Sigmoid colon (tissue), 7 donors: ENCODE measurements around the gene CARD14. TPM values are rescaled to one million over a fixed set of nuclear protein-coding genes. Genes with fewer than 3 reads are reported as not detected.

ENCODE experiments used
- DNase-seq: peaks from one replicate; pipeline ENCODE4 v3.0.0-alpha.2; 2019
- H3K27ac ChIP-seq, 4 donors: fragments of 200-600 bp; sonication (generic); one replicate each; pipeline ENCODE4 v1.5.1; 2016 to 2019; ENCODE audit warnings: mild to moderate bottlenecking in 1 of 4
- H3K27me3 ChIP-seq, 3 donors: fragments of 200-600 bp; sonication (generic); one replicate each; pipeline ENCODE4 v1.5.1; 2019; ENCODE audit warnings: mild to moderate bottlenecking in 1 of 3
- H3K36me3 ChIP-seq, 4 donors: fragments of 200-600 bp; sonication (generic); one replicate each; pipeline ENCODE4 v1.5.1; 2016 to 2019
- H3K4me1 ChIP-seq, 4 donors: fragments of 200-600 bp; sonication (generic); one replicate each; pipeline ENCODE4 v1.5.1; 2017 to 2019
- H3K4me3 ChIP-seq, 4 donors: fragments of 200-600 bp; sonication (generic); one replicate each; pipeline ENCODE4 v1.5.1; 2017 to 2019; ENCODE audit warnings: mild to moderate bottlenecking in 2 of 4, moderate library complexity in 1 of 4
- H3K9me3 ChIP-seq, 4 donors: fragments of 200-600 bp in 3 of 4; sonication (generic) in 3 of 4; one replicate each; pipeline versions ENCODE4 v1.5.1 to v1.6.1; 2013 to 2019
- CTCF ChIP-seq, 4 experiments: fragments of 450-650 bp in 3 of 4; fragments of 200-600 bp in 1 of 4; IDR thresholded peaks; one replicate each; pipeline ENCODE4 v1.5.1; 2016 to 2019; ENCODE audit warnings: antibody characterized with exemption in 4 of 4, mild to moderate bottlenecking in 3 of 4, moderate library complexity in 2 of 4
- EP300 ChIP-seq, 4 donors: sonication (generic); formaldehyde crosslinking; IDR thresholded peaks; one replicate each; pipeline ENCODE4 v1.6.1; 2017; ENCODE audit warnings: antibody characterized with exemption in 4 of 4
- POLR2A ChIP-seq, 2 donors: fragments of 450-650 bp; IDR thresholded peaks; one replicate each; pipeline ENCODE4 v1.6.1; 2016; ENCODE audit warnings: antibody characterized with exemption in 2 of 2, mild to moderate bottlenecking in 2 of 2, moderate library complexity in 2 of 2
- POLR2AphosphoS5 ChIP-seq, 4 donors: sonication (generic); formaldehyde crosslinking; IDR thresholded peaks; one replicate each; pipeline ENCODE4 v1.6.1; 2017; ENCODE audit warnings: antibody characterized with exemption in 4 of 4
- WGBS, 2 donors: extraction: QIAGEN DNeasy Blood & Tissue Kit; methylation state at CpG; one replicate each; pipeline ENCODE4 v1.1.7; 2013; 5-methylcytosine and 5-hydroxymethylcytosine counted together
- intact Hi-C: fragments of 100-400 bp; cut with DNase I; formaldehyde crosslinking; loops from one replicate; pipeline ENCODE4 v1.15.1; 2023
- polyA plus RNA-seq, 3 donors: library from polyadenylated mRNA; stranded (reverse); fragments of 200-250 nt; gene quantifications; one replicate each; pipeline ENCODE4 v1.2.3, GENCODE V29; 2013
- total RNA-seq, 4 donors: library from RNA; depleted of rRNA; stranded (reverse); fragments of >200 nt; gene quantifications; one replicate each; pipeline ENCODE4 v1.1.0, GENCODE V29; 2016
- donor health status: healthy with polysubstance abuse.
- donor health status: Bipolar disorder and iron deficiency.
- donor health status: healthy.

The CARD14 gene
- total and polyA plus RNA-seq, 7 donors: 0.23 to 1.8 (median 1.5) TPM; not detected in 4

- no peak for DNase-seq
- H3K36me3 ChIP-seq: peaks cover 4 to 84% (median 27%) of the 10 kb centered on the region in 4 donors
- TF ChIP-seq CTCF (IDR thresholded peaks at IDR 0.05) (no peak), POLR2AphosphoS5 (IDR thresholded peaks at IDR 0.05) (no peak), EP300 (IDR thresholded peaks at IDR 0.05) (no peak), POLR2A (IDR thresholded peaks at IDR 0.05) (no peak)
- no peak overlapping the region for H3K27ac ChIP-seq
- intact Hi-C loops: no loop called here
- no peak overlapping the region for H3K4me3 ChIP-seq
- WGBS, 2 donors: 91 to 92% methylated on average over 12 of the region's 12 CpGs
- H3K4me1 ChIP-seq: no peaks in the 10 kb centered on the region
- no peaks in the 10 kb centered on the region for H3K9me3 ChIP-seq
- H3K27me3 ChIP-seq: no peaks in the 10 kb centered on the region
Observed at GRCh38 chr17:80212511-80212910, 42.7 kb downstream of the CARD14 start.

- no peaks in the 10 kb centered on the region for H3K4me1 ChIP-seq
Observed at GRCh38 chr17:80212962-80213642, 43.3 kb downstream of the CARD14 start.

GRCh38 chr17:80213643-80213975 is 43.8 kb downstream of the CARD14 start:
- Histone ChIP-seq H3K27ac (no peak overlapping the region), H3K9me3 (no peaks in the 10 kb centered on the region), H3K4me1 (peaks cover 0 to 3% (median 0%) of the 10 kb centered on the region in 4 donors), H3K36me3 (peaks cover 4 to 86% (median 27%) of the 10 kb centered on the region in 4 donors), H3K27me3 (no peaks in the 10 kb centered on the region), H3K4me3 (no peak overlapping the region)
- intact Hi-C loops: no loop called here
- TF ChIP-seq POLR2A (IDR thresholded peaks at IDR 0.05) (no peak), EP300 (IDR thresholded peaks at IDR 0.05) (no peak), CTCF (IDR thresholded peaks at IDR 0.05) (no peak), POLR2AphosphoS5 (IDR thresholded peaks at IDR 0.05) (no peak)
- 97% methylated on average over 17 of the region's 17 CpGs for WGBS, 2 donors
- no peak for DNase-seq

More at GRCh38 chr17:80212962-80213642, 43.3 kb downstream of the CARD14 start:
- no peak for DNase-seq
- Histone ChIP-seq H3K36me3 (peaks cover 4 to 89% (median 27%) of the 10 kb centered on the region in 4 donors), H3K9me3 (no peaks in the 10 kb centered on the region), H3K4me3 (no peak overlapping the region), H3K27ac (no peak overlapping the region), H3K27me3 (no peaks in the 10 kb centered on the region)
- 72 to 88% methylated on average over 19 of the region's 19 CpGs for WGBS, 2 donors
- no peak for TF ChIP-seq EP300 (IDR thresholded peaks at IDR 0.05)
- no peak for TF ChIP-seq POLR2AphosphoS5 (IDR thresholded peaks at IDR 0.05)
- no peak for TF ChIP-seq POLR2A (IDR thresholded peaks at IDR 0.05)
- TF ChIP-seq CTCF (IDR thresholded peaks at IDR 0.05): no peak
- intact Hi-C loops: no loop called here

GRCh38 chr17:80214012-80214877 is 44.4 kb downstream of the CARD14 start:
- no peaks in the 10 kb centered on the region for H3K27me3 ChIP-seq
- H3K27ac ChIP-seq: no peak overlapping the region
- H3K4me3 ChIP-seq: no peak overlapping the region
- intact Hi-C loops: no loop called here
- no peaks in the 10 kb centered on the region for H3K9me3 ChIP-seq
- DNase-seq: no peak
- peaks cover 4 to 80% (median 27%) of the 10 kb centered on the region in 4 donors for H3K36me3 ChIP-seq
- 95% methylated on average over 48 of the region's 48 CpGs for WGBS, 2 donors
- no peak for TF ChIP-seq POLR2AphosphoS5 (IDR thresholded peaks at IDR 0.05)
- no peak for TF ChIP-seq CTCF (IDR thresholded peaks at IDR 0.05)
- TF ChIP-seq EP300 (IDR thresholded peaks at IDR 0.05): no peak
- TF ChIP-seq POLR2A (IDR thresholded peaks at IDR 0.05): no peak
- H3K4me1 ChIP-seq: peaks cover 0 to 6% (median 2%) of the 10 kb centered on the region in 4 donors
